IMR-90 (cell line): ENCODE measurements around the gene COG8. TPM values are rescaled to one million over a fixed set of nuclear protein-coding genes. Genes with fewer than 3 reads are reported as not detected.

Experiments used
- ATAC-seq: fragments of 200-7000 bp; cut with Tn5 transposase; 2 replicates; pipeline ENCODE4 v1.9.1; 2020; ENCODE audit warnings: low read depth, mild to moderate bottlenecking, moderate library complexity
- BruUV-seq: library from RNA; stranded (reverse); fragments of 400-500 nt; replicated peaks from 2 replicates; lab custom pipeline; 2021; lab: Mats Ljungman, UMichigan
- CTCF ChIA-PET: fragments of 300-600 bp; formaldehyde crosslinking; extraction: SDS; loops from one replicate; lab custom pipeline; 2021; ENCODE audit warnings: antibody characterized with exemption; lab: Yijun Ruan, JAX
- POLR2A ChIA-PET: fragments of 300-600 bp; sonication (Branson Sonifier 250); formaldehyde crosslinking; loops from one replicate; lab custom pipeline; 2022; ENCODE audit warnings: antibody characterized with exemption; ENCODE audit not compliant: unreplicated experiment; lab: Charles Lee
- DNase-seq: peaks from one replicate; pipeline ENCODE4 v3.0.0; 2013
- H2AFZ ChIP-seq: replicated peaks from 2 replicates; pipeline ENCODE3; 2013; ENCODE audit warnings: low read length, mild to moderate bottlenecking; ENCODE audit not compliant: poor library complexity
- H2AK5ac ChIP-seq: 2 replicates; pipeline ENCODE4 v1.6.1; 2013; ENCODE audit warnings: low read depth, low read length, inconsistent platforms
- H2AK9ac ChIP-seq: replicated peaks from 2 replicates; pipeline ENCODE3; 2013; ENCODE audit warnings: mild to moderate bottlenecking, low read depth, low read length, moderate library complexity; ENCODE audit not compliant: poor library complexity
- H2BK120ac ChIP-seq: 2 replicates; pipeline ENCODE4 v1.6.1; 2013; ENCODE audit warnings: low read depth, low read length, inconsistent platforms
- H2BK15ac ChIP-seq: 3 replicates; pipeline ENCODE4 v1.6.1; 2013; ENCODE audit warnings: low read depth, low read length, inconsistent platforms
- H2BK20ac ChIP-seq: 2 replicates; pipeline ENCODE4 v1.6.1; 2013; ENCODE audit warnings: low read depth, mild to moderate bottlenecking, inconsistent platforms, low read length, moderate library complexity
- H2BK5ac ChIP-seq: 2 replicates; pipeline ENCODE4 v1.6.1; 2013; ENCODE audit warnings: mild to moderate bottlenecking, low read depth, low read length, inconsistent platforms; ENCODE audit not compliant: poor library complexity, severe bottlenecking
- H3K14ac ChIP-seq: replicated peaks from 2 replicates; pipeline ENCODE4 v1.6.1; 2013; ENCODE audit warnings: low read depth, low read length, inconsistent platforms
- H3K18ac ChIP-seq: 2 replicates; pipeline ENCODE4 v1.6.1; 2013; ENCODE audit warnings: low read depth, low read length, control low read depth
- H3K23ac ChIP-seq: 2 replicates; pipeline ENCODE4 v1.6.1; 2013; ENCODE audit warnings: low read depth, low read length, inconsistent platforms
- H3K27ac ChIP-seq: 2 replicates; pipeline ENCODE4 v1.5.1; 2013; ENCODE audit warnings: mild to moderate bottlenecking, control low read depth, low read length; ENCODE audit not compliant: insufficient read depth
- H3K27me3 ChIP-seq: 2 replicates; pipeline ENCODE4 v1.6.1; 2013; ENCODE audit warnings: low read length; ENCODE audit not compliant: control insufficient read depth, insufficient read depth
- H3K36me3 ChIP-seq: 2 replicates; pipeline ENCODE4 v1.6.1; 2013; ENCODE audit warnings: low read length, mixed read lengths; ENCODE audit not compliant: control insufficient read depth, insufficient read depth
- H3K4ac ChIP-seq: 2 replicates; pipeline ENCODE4 v1.6.1; 2013; ENCODE audit warnings: low read depth, low read length, inconsistent platforms
- H3K4me1 ChIP-seq: 2 replicates; pipeline ENCODE4 v1.6.1; 2013; ENCODE audit warnings: low read length, mixed read lengths; ENCODE audit not compliant: control insufficient read depth, insufficient read depth
- H3K4me2 ChIP-seq: 2 replicates; pipeline ENCODE4 v1.6.1; 2013; ENCODE audit warnings: low read depth, mild to moderate bottlenecking, control low read depth, low read length, moderate library complexity
- H3K4me3 ChIP-seq: 2 replicates; pipeline ENCODE4 v1.5.1; 2013; ENCODE audit warnings: low read depth, mild to moderate bottlenecking, control low read depth, low read length, moderate library complexity; ENCODE audit not compliant: insufficient read depth
- H3K56ac ChIP-seq: 2 replicates; pipeline ENCODE4 v1.6.1; 2013; ENCODE audit warnings: low read length, inconsistent platforms; ENCODE audit not compliant: insufficient read depth; ENCODE audit errors: extremely low read depth
- H3K79me1 ChIP-seq, 2 experiments: 2 replicates each; pipeline ENCODE4 v1.6.1; 2013; ENCODE audit warnings: low read length in 2 of 2, inconsistent platforms in 1 of 2, low read depth in 1 of 2
- H3K9ac ChIP-seq: 2 replicates; pipeline ENCODE4 v1.6.1; 2013; ENCODE audit warnings: low read depth, low read length, control low read depth
- H3K9me1 ChIP-seq: 2 replicates; pipeline ENCODE4 v1.6.1; 2013; ENCODE audit warnings: low read length, inconsistent platforms; ENCODE audit not compliant: insufficient read depth
- H3K9me3 ChIP-seq: 2 replicates; pipeline ENCODE4 v1.6.1; 2013; ENCODE audit warnings: low read length; ENCODE audit not compliant: control insufficient read depth, insufficient read depth
- H4K20me1 ChIP-seq: 2 replicates; pipeline ENCODE4 v1.6.1; 2013; ENCODE audit warnings: low read length, inconsistent platforms; ENCODE audit not compliant: insufficient read depth
- H4K5ac ChIP-seq: 2 replicates; pipeline ENCODE4 v1.6.1; 2013; ENCODE audit warnings: mild to moderate bottlenecking, low read depth, low read length, control low read depth
- H4K8ac ChIP-seq, 2 experiments: 2 replicates each; pipeline ENCODE4 v1.6.1; 2013; ENCODE audit warnings: low read depth in 2 of 2, low read length in 2 of 2, control low read depth in 1 of 2, inconsistent platforms in 1 of 2
- H4K91ac ChIP-seq: 2 replicates; pipeline ENCODE4 v1.6.1; 2013; ENCODE audit warnings: low read depth, low read length, inconsistent platforms; ENCODE audit not compliant: insufficient read depth
- MXI1 ChIP-seq: IDR thresholded peaks from 2 replicates; pipeline ENCODE4 v1.6.1; 2012; ENCODE audit warnings: low read depth, mild to moderate bottlenecking, low read length, moderate library complexity, borderline replicate concordance
- POLR2A ChIP-seq: IDR thresholded peaks from 2 replicates; pipeline ENCODE4 v1.6.1; 2012; ENCODE audit warnings: mild to moderate bottlenecking, low read depth, low read length
- RAD21 ChIP-seq: IDR thresholded peaks from 2 replicates; pipeline ENCODE4 v1.6.1; 2012; ENCODE audit warnings: low read length, improper control_type of control experiment
- RFX5 ChIP-seq: IDR thresholded peaks from 2 replicates; pipeline ENCODE4 v1.8.0; 2012; ENCODE audit warnings: low read depth, mild to moderate bottlenecking, low read length, moderate library complexity
- WGBS, 2 experiments: methylation state at CpG; one replicate each; pipeline versions ENCODE4 v1.1.5 to v1.1.7; 2013; ENCODE audit warnings: missing lambda C conversion rate in 2 of 2; ENCODE audit not compliant: insufficient read length in 1 of 2; ENCODE audit errors: extremely low coverage in 2 of 2; 5-methylcytosine and 5-hydroxymethylcytosine counted together
- dilution Hi-C: fragments of 300-500 bp; cut with HindIII; formaldehyde crosslinking; loops from one replicate; pipeline ENCODE4 v1.14.3; 2018; ENCODE audit warnings: low sequenced_read_pairs; ENCODE audit not compliant: unreplicated experiment
- in situ Hi-C: fragments of 300-500 bp; cut with MboI; formaldehyde crosslinking; loops from 3 replicates; pipeline ENCODE4 v1.14.3; 2019; ENCODE audit warnings: low sequenced_read_pairs, inconsistent platforms, mixed read lengths
- intact Hi-C: fragments of 100-400 bp; cut with micrococcal nuclease; formaldehyde crosslinking; loops from 2 replicates; pipeline ENCODE4 v1.10.0; 2022
- polyA plus RNA-seq, 3 experiments: library from polyadenylated mRNA; depleted of rRNA; stranded (reverse); fragments of >200 nt; gene quantifications; 2 replicates each; pipeline ENCODE4 v1.2.3, GENCODE V29; 2012; ENCODE audit warnings: low replicate concordance in 1 of 3
- total RNA-seq: library from RNA; depleted of rRNA; stranded (reverse); fragments of >200 nt; gene quantifications from 2 replicates; pipeline ENCODE4 v1.2.3, GENCODE V29; 2012

The COG8 gene
- total and polyA plus RNA-seq, 2 of the 4 experiments (the other 2 are of a cell fraction), result 23.4 to 26.2 TPM

DNA sequence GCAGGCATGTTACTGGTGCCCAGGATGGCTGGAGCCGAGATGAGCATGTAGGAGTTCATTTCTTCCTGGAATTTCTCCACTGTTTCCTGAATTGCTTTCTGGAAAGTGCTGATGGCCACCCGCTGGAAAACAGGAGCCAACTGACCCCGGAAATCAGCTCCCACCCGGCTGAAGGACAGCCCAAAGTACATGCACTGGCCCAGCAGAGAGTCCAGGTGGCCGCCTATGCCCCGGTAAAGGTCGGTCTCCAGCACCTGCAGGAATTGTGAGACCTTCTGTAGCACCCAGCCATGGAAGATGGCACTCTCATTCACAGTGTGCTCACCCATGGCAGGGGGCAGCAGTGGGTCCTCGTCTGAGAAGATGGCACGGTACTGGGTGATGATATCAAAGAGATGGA lies 4.7 kb downstream of the COG8 start:
- BruUV-seq, result TSS peak; percentile 72
- H3K9me3 ChIP-seq, result no peaks in the 10 kb centered on the region
- H3K9ac ChIP-seq, result no peak overlapping the region
- TF ChIP-seq RAD21 (no peak), MXI1 (no peak), POLR2A (no peak), RFX5 (no peak)
- H3K79me1 ChIP-seq, result peaks cover 38 to 64% of the 10 kb centered on the region in 2 experiments
- ATAC-seq (no peak), DNase-seq (no peak)
- no peaks in the 10 kb centered on the region for H3K9me1 ChIP-seq
- no peak overlapping the region for H2AK5ac ChIP-seq
- no peak overlapping the region for H3K4me3 ChIP-seq
- H4K5ac ChIP-seq, result no peak overlapping the region
- H3K36me3 ChIP-seq, result peaks cover 37% of the 10 kb centered on the region
- no peaks in the 10 kb centered on the region for H3K27me3 ChIP-seq
- H3K4me2 ChIP-seq, result no peak overlapping the region
- dilution Hi-C loops, result no loop called here
- H3K14ac ChIP-seq, result no peak overlapping the region
- no peak overlapping the region for H3K4ac ChIP-seq
- no peak overlapping the region for H2BK20ac ChIP-seq
- H2BK5ac ChIP-seq, result no peak overlapping the region
- no peak overlapping the region for H4K8ac ChIP-seq
- H2AFZ ChIP-seq, result no peak overlapping the region
- no peak overlapping the region for H3K56ac ChIP-seq
- ChIA-PET POLR2A (no interaction called here), CTCF (no interaction called here)
- in situ Hi-C loops, result no loop called here
- H2AK9ac ChIP-seq, result no peak overlapping the region
- H3K27ac ChIP-seq, result no peak overlapping the region
- no peak overlapping the region for H3K23ac ChIP-seq
- no peak overlapping the region for H2BK120ac ChIP-seq
- 99% methylated on average over 8 of the region's 9 CpGs; no CpG with 5 or more reads in 1 of the 2 experiments for WGBS, 2 experiments
- H3K4me1 ChIP-seq, result peaks cover 3% of the 10 kb centered on the region
- peaks cover 2% of the 10 kb centered on the region for H4K20me1 ChIP-seq
- no peak overlapping the region for H3K18ac ChIP-seq
- no peak overlapping the region for H2BK15ac ChIP-seq
- no peak overlapping the region for H4K91ac ChIP-seq
- intact Hi-C loops, result no loop called here
